HFF-Myc (cell line): ENCODE data around the gene GOLGA8O.
"Not testable (repeated sequence)": the region's sequence is repeated elsewhere in the genome, so short reads cannot be mapped to it uniquely, and the experiment has no call there.

ENCODE experiments used
- DNase-seq: peaks from one replicate; pipeline ENCODE4 v3.0.0-alpha.2; 2011; ENCODE audit warnings: low read depth; ENCODE audit errors: extremely low read depth
- H3K4me3 ChIP-seq: replicated peaks from 2 replicates; pipeline ENCODE4 v1.5.1; 2011; ENCODE audit warnings: low read depth, mild to moderate bottlenecking, control low read depth, low read length

Gene GOLGA8O, protein sequence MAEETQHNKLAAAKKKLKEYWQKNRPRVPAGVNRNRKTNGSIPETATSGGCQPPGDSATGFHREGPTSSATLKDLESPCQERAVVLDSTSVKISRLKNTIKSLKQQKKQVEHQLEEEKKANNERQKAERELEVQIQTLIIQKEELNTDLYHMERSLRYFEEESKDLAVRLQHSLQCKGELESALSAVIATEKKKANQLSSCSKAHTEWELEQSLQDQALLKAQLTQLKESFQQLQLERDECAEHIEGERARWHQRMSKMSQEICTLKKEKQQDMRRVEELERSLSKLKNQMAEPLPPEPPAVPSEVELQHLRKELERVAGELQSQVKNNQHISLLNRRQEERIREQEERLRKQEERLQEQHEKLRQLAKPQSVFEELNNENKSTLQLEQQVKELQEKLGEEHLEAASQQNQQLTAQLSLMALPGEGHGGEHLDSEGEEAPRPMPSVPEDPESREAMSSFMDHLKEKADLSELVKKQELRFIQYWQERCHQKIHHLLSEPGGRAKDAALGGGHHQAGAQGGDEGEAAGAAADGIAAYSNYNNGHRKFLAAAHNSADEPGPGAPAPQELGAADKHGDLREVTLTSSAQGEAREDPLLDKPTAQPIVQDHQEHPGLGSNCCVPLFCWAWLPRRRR

GRCh38 chr15:32455534-32455933, at the start of gene GOLGA8O:
Gene GOLGA8O (minus strand): TSS chr15:32455634. CDS start chr15:32455536, 98 bp downstream.
- DNase-seq, H3K4me3 ChIP-seq: not testable (repeated sequence)

- H3K4me3 ChIP-seq, DNase-seq: not testable (repeated sequence)
Measured at GRCh38 chr15:32504152-32504811, 48.8 kb upstream of the GOLGA8O start.

DNA sequence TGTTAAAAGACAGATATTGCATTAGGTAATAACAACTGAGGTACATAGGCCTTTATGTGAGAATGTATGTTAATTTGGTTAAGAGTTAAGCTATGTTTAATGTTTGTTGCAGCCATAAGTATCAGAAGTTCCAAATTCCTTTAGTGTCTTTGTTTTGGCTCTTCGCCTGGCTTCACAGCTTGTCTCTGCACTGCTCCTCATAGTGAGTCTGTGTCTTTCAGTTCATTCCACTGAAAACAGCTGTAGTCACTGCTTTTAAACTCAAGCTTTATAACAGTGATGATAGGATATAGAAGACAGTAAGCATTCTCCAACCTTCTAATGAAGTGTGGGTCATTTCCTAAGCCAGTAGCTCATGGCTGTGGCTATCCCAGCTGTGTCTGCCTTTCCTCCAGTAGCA, 47.5 kb upstream of the GOLGA8O start:
- not testable (repeated sequence) for DNase-seq

DNA sequence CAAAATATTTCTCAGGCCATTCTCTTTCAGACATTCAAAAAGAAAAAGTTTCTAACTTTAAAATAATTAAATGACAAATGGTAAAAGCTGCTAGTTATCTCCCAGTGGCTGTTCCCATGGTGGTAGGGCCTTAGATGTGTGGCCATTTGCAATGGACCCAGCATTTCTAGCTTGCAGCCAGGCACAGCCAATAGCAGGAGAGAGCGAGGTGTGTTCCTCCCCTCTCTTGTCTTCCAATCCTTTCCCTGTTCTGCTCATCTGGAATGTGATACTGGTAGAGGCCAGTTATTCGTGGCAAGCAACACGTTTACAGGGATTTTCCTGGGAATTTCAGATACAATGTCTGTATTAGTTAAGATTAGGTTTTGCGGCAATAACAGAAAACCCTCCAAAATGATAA, 37.3 kb upstream of the GOLGA8O start:
- not testable (repeated sequence) for DNase-seq, H3K4me3 ChIP-seq

More for the DNA sequence above, 47.5 kb upstream of the GOLGA8O start:
- H3K4me3 ChIP-seq = not testable (repeated sequence)

DNA sequence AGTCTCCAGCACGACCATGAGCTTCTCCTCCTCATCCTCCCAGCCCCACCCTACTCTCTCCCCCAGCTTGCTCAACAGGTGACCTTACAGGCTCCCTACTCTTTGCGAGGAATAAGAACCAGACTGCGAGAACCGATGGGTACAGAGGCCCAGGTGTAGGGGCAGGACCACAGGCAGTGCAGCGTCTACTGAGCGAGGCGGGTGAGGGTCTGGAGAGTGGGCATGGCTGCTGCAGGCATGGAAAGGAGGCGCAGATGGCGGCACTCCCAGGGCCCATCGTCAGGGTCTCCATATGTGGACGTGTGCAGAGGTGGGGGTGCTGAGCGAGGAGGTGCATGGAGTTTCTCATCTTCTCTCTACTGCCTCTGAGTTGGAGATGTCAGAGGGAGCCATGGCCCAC, 31.0 kb upstream of the GOLGA8O start:
- not testable (repeated sequence) for H3K4me3 ChIP-seq, DNase-seq

DNA sequence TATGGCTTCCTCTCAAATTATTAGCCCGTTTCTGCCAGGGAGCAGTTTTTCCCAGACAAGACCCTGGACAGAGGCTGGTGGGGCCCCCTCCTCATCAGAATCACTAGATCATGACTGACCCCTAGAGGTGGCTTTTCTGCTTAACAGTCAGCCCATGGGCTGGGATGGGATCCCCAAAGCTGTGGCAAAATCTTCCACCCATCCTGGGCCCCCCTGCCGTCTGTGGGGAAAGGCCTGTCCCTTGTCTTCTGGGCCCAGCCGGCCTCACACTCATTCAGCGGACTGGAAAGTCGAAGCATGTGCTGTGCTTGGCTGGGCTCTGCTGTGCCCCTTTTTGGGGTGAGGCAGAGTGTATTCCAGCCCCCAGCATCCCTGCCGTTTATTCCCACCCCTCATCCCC, 27.9 kb upstream of the GOLGA8O start:
- not testable (repeated sequence) for DNase-seq, H3K4me3 ChIP-seq

GRCh38 chr15:32481683-32482082, 26.2 kb upstream of the GOLGA8O start:
- not testable (repeated sequence) for H3K4me3 ChIP-seq, DNase-seq

GRCh38 chr15:32468076-32468475, 12.6 kb upstream of the GOLGA8O start:
- H3K4me3 ChIP-seq, DNase-seq: not testable (repeated sequence)

DNA sequence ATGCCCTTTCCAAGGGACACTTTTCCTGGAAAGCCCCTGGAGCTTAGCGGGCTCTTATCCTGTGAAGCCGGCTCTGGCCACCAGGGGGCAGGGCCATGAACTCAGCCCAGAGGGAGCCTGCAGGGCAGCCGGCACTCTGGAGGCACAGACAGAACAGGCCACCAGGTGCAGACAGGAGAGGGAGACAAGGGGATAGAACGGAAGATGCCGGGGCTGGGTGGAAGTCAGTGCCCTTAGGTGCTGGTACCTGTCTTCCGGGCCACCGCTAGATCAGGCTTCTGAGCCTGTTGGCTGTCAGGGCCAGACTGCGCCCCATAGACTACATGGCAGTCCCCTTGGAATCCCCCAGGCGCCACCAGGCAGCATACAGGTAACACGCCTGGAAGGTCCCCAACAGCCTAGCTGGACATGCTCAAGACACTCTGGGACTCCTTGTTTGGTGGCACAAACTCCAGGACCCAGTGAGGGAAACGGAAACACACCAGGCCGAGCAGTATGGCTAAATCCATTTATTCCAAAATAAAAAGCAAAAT, 14.9 kb downstream of the GOLGA8O start:
- H3K4me3 ChIP-seq, DNase-seq: not testable (repeated sequence)

DNA sequence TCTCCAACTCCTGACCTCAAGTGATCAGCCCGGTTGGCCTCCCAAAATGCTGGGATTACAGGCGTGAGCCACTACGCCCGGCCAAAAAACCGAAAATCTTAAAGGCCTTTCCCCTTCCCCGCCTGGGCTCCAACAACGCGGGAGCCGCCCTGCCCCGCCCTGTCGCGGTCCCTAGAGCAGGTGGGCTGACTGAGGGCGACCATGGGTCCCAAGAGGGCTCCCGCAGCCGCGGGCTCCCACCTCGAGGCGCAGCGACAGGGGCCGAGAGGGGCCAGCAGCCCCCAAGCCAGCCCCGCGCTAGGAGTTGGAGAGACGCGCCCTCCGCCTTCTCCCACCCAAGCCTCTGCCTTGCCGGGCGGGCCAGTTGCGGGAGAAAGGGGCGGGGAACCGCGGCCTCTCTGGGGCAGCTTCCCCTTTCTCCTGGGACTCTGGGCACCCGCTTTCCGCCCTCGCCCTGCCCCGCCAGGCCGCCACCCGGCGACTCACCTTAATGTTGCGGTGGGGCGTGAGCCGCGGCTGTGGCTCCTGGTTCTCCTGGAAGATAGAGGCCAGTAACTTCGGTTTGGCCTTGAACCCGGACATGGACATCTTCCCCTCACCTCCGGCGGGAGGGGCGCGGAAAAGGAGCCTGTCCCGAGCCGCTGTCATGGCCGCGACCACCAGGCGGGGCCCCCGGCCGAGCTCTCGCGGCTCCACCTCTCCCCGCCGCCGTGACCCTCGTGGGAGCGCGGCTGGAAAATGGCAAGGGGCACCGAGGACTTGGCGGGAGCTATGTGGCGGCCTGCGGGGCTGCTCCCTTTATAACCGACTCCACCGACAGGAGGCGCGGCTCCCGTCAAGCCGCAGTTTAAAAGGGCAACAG, 21.1 kb downstream of the GOLGA8O start:
- not testable (repeated sequence) for DNase-seq, H3K4me3 ChIP-seq

GRCh38 chr15:32427635-32428034, 27.8 kb downstream of the GOLGA8O start:
- DNase-seq, H3K4me3 ChIP-seq: not testable (repeated sequence)

GRCh38 chr15:32426511-32426910, 28.9 kb downstream of the GOLGA8O start:
- H3K4me3 ChIP-seq, DNase-seq: not testable (repeated sequence)

DNA sequence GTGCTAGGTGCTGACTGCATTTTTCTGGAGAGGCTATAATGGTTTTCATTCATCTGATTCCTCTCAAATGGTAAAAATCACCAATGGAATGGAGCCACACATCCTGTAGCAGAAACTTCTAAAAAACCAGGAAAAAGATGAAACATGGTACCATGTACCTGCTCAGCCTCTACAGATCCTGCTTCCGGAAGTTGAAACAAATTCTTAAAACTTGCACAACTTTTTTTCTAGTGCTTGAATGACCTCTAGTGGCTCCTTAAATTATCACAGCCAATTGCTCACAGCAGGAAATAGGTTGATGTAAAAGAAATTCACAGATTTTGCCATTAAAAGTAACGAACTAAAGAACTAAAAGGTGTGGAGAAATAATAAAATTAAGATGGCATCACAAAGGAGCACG, 47.5 kb downstream of the GOLGA8O start:
- DNase-seq, H3K4me3 ChIP-seq: not testable (repeated sequence)

DNA sequence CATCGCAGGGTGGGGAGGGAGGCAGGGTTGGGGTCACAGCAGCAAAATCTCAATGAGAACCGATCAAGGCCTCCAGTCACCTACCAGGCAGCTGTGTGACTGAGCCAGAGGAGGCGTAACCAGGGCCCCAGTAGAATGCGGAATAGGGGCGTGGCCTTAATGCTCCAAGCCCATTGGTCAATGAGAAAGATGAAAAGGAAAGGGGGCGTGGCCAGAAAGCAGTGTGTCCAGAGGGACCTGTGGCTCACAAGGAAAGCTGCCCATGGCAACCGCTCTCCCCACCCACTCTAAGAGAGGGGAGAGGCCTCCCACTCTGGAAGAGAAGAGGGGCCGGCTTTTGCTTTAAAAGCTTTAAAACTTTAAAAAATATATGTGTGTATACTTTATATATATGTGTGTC, 52.2 kb downstream of the GOLGA8O start, which contains the start of gene GOLGA8K:
Gene GOLGA8K (minus strand): TSS at position 101 of the 400 bp plus-strand sequence. CDS start 98 bp downstream, at position 3.
- not testable (repeated sequence) for H3K4me3 ChIP-seq, DNase-seq

GRCh38 chr15:32396522-32396921, 58.9 kb downstream of the GOLGA8O start:
- DNase-seq = not testable (repeated sequence)

More at GRCh38 chr15:32396522-32396921, 58.9 kb downstream of the GOLGA8O start:
- not testable (repeated sequence) for H3K4me3 ChIP-seq
